ENCODE results near the gene PRLR. TPM values are rescaled to one million over a fixed set of nuclear protein-coding genes. Genes with fewer than 3 reads are reported as not detected.
"Not testable (repeated sequence)": the region's sequence is repeated elsewhere in the genome, so short reads cannot be mapped to it uniquely, and the experiment has no call there.

The PRLR gene
- total and polyA plus RNA-seq, 2 experiments from 2014 or later = 0.31 to 2.2 TPM

GRCh38 chr5:35192506-35192905, 37.8 kb downstream of the PRLR start:
- peaks cover 5% of the 10 kb centered on the region; the same call in 1 of the 3 replicates for H3K9me3 Mint-ChIP-seq
- no peaks in the 10 kb centered on the region for H3K4me1 ChIP-seq (ENCODE audit: insufficient read depth)
- H2AFZ ChIP-seq = no peak overlapping the region
- H4K20me1 ChIP-seq (replicated peaks; ENCODE audit: insufficient read depth) = no peaks in the 10 kb centered on the region
- ATAC-seq (no peak), DNase-seq (ENCODE audit: low spot score) (no peak)
- H3K4me3 ChIP-seq = no peak overlapping the region
- peaks cover 5% of the 10 kb centered on the region for H3K27me3 Mint-ChIP-seq (ENCODE audit: insufficient read depth, low read depth, poor library complexity)
- H3K27ac Mint-ChIP-seq = no peak overlapping the region
- no peak overlapping the region for H3K4me3 Mint-ChIP-seq
- H3F3A ChIP-seq (replicated peaks; ENCODE audit: low read depth) = no peaks in the 10 kb centered on the region
- no peak overlapping the region for H3K4me2 ChIP-seq
- TF ChIP-seq ZNF114 (CRISPR knock-in tag; IDR thresholded peaks at IDR 0.05) = no peak
- TF ChIP-seq STAT1 (IDR thresholded peaks at IDR 0.05; ENCODE audit: unreplicated experiment) = no peak
- no peak for TF ChIP-seq EZH2phosphoT487 (IDR thresholded peaks at IDR 0.05; ENCODE audit: unreplicated experiment)
- 0 out of 2 replicates have a peak, but pooled peaks cover 3% of the 10 kb centered on the region for H3K9me2 ChIP-seq (ENCODE audit: insufficient read depth)
- H3K79me2 ChIP-seq (replicated peaks; ENCODE audit: insufficient read depth) = no peaks in the 10 kb centered on the region
- H3K36me3 Mint-ChIP-seq (ENCODE audit: low read depth) = no peaks in the 10 kb centered on the region
- H3K27me3 ChIP-seq (ENCODE audit: insufficient read depth) = no peaks in the 10 kb centered on the region
- H3K27ac ChIP-seq (ENCODE audit: low read depth) = no peak overlapping the region
- no peaks in the 10 kb centered on the region for H3K36me3 ChIP-seq (ENCODE audit: insufficient read depth)
- peaks cover 9% of the 10 kb centered on the region; the same call in 2 of the 3 replicates for H3K4me1 Mint-ChIP-seq

GRCh38 chr5:35189801-35190200, 40.5 kb downstream of the PRLR start:
- DNase-seq (ENCODE audit: low spot score); H2AFZ ChIP-seq; H3K4me2 ChIP-seq; H3K4me3 Mint-ChIP-seq; H3K27ac ChIP-seq (ENCODE audit: low read depth); ATAC-seq; H3K4me3 ChIP-seq; H3K36me3 Mint-ChIP-seq (ENCODE audit: low read depth); H3K4me1 ChIP-seq (ENCODE audit: insufficient read depth); H3K36me3 ChIP-seq (ENCODE audit: insufficient read depth); H3F3A ChIP-seq (replicated peaks; ENCODE audit: low read depth); H3K79me2 ChIP-seq (replicated peaks; ENCODE audit: insufficient read depth); H4K20me1 ChIP-seq (replicated peaks; ENCODE audit: insufficient read depth); H3K27me3 ChIP-seq (ENCODE audit: insufficient read depth); H3K9me3 Mint-ChIP-seq; H3K27ac Mint-ChIP-seq; H3K4me1 Mint-ChIP-seq; H3K9me2 ChIP-seq (ENCODE audit: insufficient read depth); H3K27me3 Mint-ChIP-seq (ENCODE audit: insufficient read depth, low read depth, poor library complexity): not testable (repeated sequence)

GRCh38 chr5:35188031-35188457, 42.2 kb downstream of the PRLR start:
- Histone ChIP-seq H3K27me3 (ENCODE audit: insufficient read depth) (no peaks in the 10 kb centered on the region), H3K4me2 (no peak overlapping the region), H3K9me2 (ENCODE audit: insufficient read depth) (0 out of 2 replicates have a peak, but pooled peaks cover 3% of the 10 kb centered on the region), H3K79me2 (replicated peaks; ENCODE audit: insufficient read depth) (no peaks in the 10 kb centered on the region), H3K4me1 (ENCODE audit: insufficient read depth) (no peaks in the 10 kb centered on the region), H4K20me1 (replicated peaks; ENCODE audit: insufficient read depth) (no peaks in the 10 kb centered on the region), H3K4me3 (no peak overlapping the region), H2AFZ (no peak overlapping the region), H3K27ac (ENCODE audit: low read depth) (no peak overlapping the region), H3K36me3 (ENCODE audit: insufficient read depth) (no peaks in the 10 kb centered on the region), H3F3A (replicated peaks; ENCODE audit: low read depth) (no peaks in the 10 kb centered on the region)
- no peaks in the 10 kb centered on the region for H3K36me3 Mint-ChIP-seq (ENCODE audit: low read depth)
- H3K27ac Mint-ChIP-seq = peak overlapping the region; percentile 57
- peak; percentile 9 for DNase-seq (ENCODE audit: low spot score)
- ATAC-seq = peak; percentile 27
- no peak overlapping the region for H3K4me3 Mint-ChIP-seq
- H3K9me3 Mint-ChIP-seq = peaks cover 5% of the 10 kb centered on the region; the same call in 1 of the 3 replicates
- no peak for TF ChIP-seq ZNF114 (CRISPR knock-in tag; IDR thresholded peaks at IDR 0.05)
- no peak for TF ChIP-seq POLR2AphosphoS5 (IDR thresholded peaks at IDR 0.05; ENCODE audit: low read depth)
- no peak for TF ChIP-seq ZNF331 (CRISPR knock-in tag; IDR thresholded peaks at IDR 0.05; ENCODE audit: low read depth)
- no peak for TF ChIP-seq JUNB (IDR thresholded peaks at IDR 0.05; ENCODE audit: unreplicated experiment)
- no peak for TF ChIP-seq STAT1 (IDR thresholded peaks at IDR 0.05; ENCODE audit: unreplicated experiment)
- no peak for TF ChIP-seq EZH2phosphoT487 (IDR thresholded peaks at IDR 0.05; ENCODE audit: unreplicated experiment)
- TF ChIP-seq ETS1 (IDR thresholded peaks at IDR 0.05) = no peak
- TF ChIP-seq CREB1 (CRISPR knock-in tag; IDR thresholded peaks at IDR 0.05; ENCODE audit: low read depth) = no peak
- H3K4me1 Mint-ChIP-seq = peaks cover 12% of the 10 kb centered on the region; the same call in 2 of the 3 replicates
- peaks cover 9% of the 10 kb centered on the region for H3K27me3 Mint-ChIP-seq (ENCODE audit: insufficient read depth, low read depth, poor library complexity)

GRCh38 chr5:35187621-35188020, 42.7 kb downstream of the PRLR start:
- H3K36me3 ChIP-seq (ENCODE audit: insufficient read depth); H3K27me3 ChIP-seq (ENCODE audit: insufficient read depth); H3K27me3 Mint-ChIP-seq (ENCODE audit: insufficient read depth, low read depth, poor library complexity); H3K4me3 ChIP-seq; H3K9me3 Mint-ChIP-seq; H3K4me3 Mint-ChIP-seq; H3F3A ChIP-seq (replicated peaks; ENCODE audit: low read depth); H3K4me2 ChIP-seq; H3K4me1 ChIP-seq (ENCODE audit: insufficient read depth); H3K36me3 Mint-ChIP-seq (ENCODE audit: low read depth); H3K27ac ChIP-seq (ENCODE audit: low read depth); H3K79me2 ChIP-seq (replicated peaks; ENCODE audit: insufficient read depth); H2AFZ ChIP-seq; H3K27ac Mint-ChIP-seq; DNase-seq (ENCODE audit: low spot score); H3K9me2 ChIP-seq (ENCODE audit: insufficient read depth); H4K20me1 ChIP-seq (replicated peaks; ENCODE audit: insufficient read depth): not testable (repeated sequence)
- peaks cover 16% of the 10 kb centered on the region; the same call in 2 of the 3 replicates for H3K4me1 Mint-ChIP-seq
- ATAC-seq = peak; percentile 37
